ENCODE results near the gene IFNGR1.

The IFNGR1 gene

DNA sequence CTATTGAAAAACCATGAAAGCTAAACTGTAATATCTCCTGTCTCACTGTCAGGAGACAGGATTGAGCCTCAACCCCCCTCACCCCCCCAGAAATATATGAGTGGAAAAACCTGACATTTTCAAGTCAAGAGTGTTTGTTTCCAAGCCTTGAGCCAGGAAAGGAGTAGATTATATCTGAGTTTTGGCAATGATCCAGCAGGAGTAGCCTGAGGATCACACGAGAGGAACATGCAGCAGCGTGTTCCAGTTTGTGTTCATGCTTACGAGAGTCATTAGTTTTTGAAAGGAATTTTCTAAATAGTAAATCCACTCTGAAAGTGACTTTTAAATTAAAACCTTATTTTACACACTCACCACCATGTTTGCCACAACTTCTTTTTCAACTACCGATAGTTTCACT lies 61.6 kb downstream of the IFNGR1 start:
- TF ChIP-seq, protein P1, sequence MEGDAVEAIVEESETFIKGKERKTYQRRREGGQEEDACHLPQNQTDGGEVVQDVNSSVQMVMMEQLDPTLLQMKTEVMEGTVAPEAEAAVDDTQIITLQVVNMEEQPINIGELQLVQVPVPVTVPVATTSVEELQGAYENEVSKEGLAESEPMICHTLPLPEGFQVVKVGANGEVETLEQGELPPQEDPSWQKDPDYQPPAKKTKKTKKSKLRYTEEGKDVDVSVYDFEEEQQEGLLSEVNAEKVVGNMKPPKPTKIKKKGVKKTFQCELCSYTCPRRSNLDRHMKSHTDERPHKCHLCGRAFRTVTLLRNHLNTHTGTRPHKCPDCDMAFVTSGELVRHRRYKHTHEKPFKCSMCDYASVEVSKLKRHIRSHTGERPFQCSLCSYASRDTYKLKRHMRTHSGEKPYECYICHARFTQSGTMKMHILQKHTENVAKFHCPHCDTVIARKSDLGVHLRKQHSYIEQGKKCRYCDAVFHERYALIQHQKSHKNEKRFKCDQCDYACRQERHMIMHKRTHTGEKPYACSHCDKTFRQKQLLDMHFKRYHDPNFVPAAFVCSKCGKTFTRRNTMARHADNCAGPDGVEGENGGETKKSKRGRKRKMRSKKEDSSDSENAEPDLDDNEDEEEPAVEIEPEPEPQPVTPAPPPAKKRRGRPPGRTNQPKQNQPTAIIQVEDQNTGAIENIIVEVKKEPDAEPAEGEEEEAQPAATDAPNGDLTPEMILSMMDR (IDR thresholded peaks at IDR 0.05; ENCODE audit: low read length), result no peak
- no peak for TF ChIP-seq EZH2phosphoT487 (IDR thresholded peaks at IDR 0.05; ENCODE audit: low read length)
- no peak for TF ChIP-seq EZH2 (optimal IDR thresholded peaks at IDR 0.05; ENCODE audit: low read depth, low read length)
- Histone ChIP-seq H3K36me3 (replicated peaks; ENCODE audit: insufficient read depth, low read length) (no peaks in the 10 kb centered on the region), H3K9me2 (replicated peaks; ENCODE audit: insufficient read depth, low read length) (no peaks in the 10 kb centered on the region)

DNA sequence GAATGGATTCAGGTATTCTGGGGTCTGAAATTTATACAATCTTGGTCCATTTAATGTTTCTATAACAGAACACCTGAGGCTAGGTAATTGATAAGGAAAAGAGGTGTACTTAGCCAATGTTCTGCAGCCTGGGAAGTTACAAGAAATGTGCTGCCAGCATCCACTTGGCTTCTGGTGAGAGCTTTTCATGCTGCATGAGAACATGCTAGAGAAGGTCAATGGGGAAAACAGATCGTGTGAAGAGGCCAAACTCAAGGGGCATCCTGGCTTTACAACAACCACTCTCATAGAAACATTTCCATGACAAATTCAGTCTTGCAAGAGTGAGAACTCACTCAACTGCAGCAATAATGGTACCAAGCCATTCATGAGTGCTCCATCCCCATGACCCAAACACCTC lies 62.5 kb downstream of the IFNGR1 start:
- Histone ChIP-seq H3K27me3 (replicated peaks; ENCODE audit: insufficient read depth, low read length) (no peaks in the 10 kb centered on the region), H3K9me3 (replicated peaks; ENCODE audit: insufficient read depth, low read length) (no peaks in the 10 kb centered on the region), H3K4me1 (ENCODE audit: low read length) (0 out of 2 replicates have a peak, but pooled peaks cover 8% of the 10 kb centered on the region), H3K9me2 (replicated peaks; ENCODE audit: insufficient read depth, low read length) (no peaks in the 10 kb centered on the region), H3K27ac (ENCODE audit: low read length) (no peak overlapping the region), H3F3A (ENCODE audit: insufficient read depth, low read length) (no peaks in the 10 kb centered on the region), H4K20me1 (ENCODE audit: insufficient read depth, low read length) (no peaks in the 10 kb centered on the region), H2AFZ (ENCODE audit: low read length) (no peak overlapping the region), H3K36me3 (replicated peaks; ENCODE audit: insufficient read depth, low read length) (no peaks in the 10 kb centered on the region), H3K9ac (ENCODE audit: low read length) (no peak overlapping the region), H3K4me2 (ENCODE audit: low read depth, low read length) (no peak overlapping the region), H3K4me3 (ENCODE audit: low read length) (no peak overlapping the region), H3K79me2 (ENCODE audit: low read length) (no peaks in the 10 kb centered on the region)
- no peak for TF ChIP-seq EZH2phosphoT487 (IDR thresholded peaks at IDR 0.05; ENCODE audit: low read length)
- TF ChIP-seq EZH2 (optimal IDR thresholded peaks at IDR 0.05; ENCODE audit: low read depth, low read length), result no peak
- TF ChIP-seq, protein P1 (IDR thresholded peaks at IDR 0.05; ENCODE audit: low read length), result no peak
- no peak for DNase-seq

More for the DNA sequence above, 61.6 kb downstream of the IFNGR1 start:
- Histone ChIP-seq H3K9ac (ENCODE audit: low read length) (no peak overlapping the region), H3K9me3 (replicated peaks; ENCODE audit: insufficient read depth, low read length) (no peaks in the 10 kb centered on the region), H3K27ac (ENCODE audit: low read length) (no peak overlapping the region), H3K4me3 (ENCODE audit: low read length) (no peak overlapping the region), H3F3A (ENCODE audit: insufficient read depth, low read length) (no peaks in the 10 kb centered on the region), H4K20me1 (ENCODE audit: insufficient read depth, low read length) (no peaks in the 10 kb centered on the region), H2AFZ (ENCODE audit: low read length) (no peak overlapping the region), H3K27me3 (replicated peaks; ENCODE audit: insufficient read depth, low read length) (no peaks in the 10 kb centered on the region), H3K4me2 (ENCODE audit: low read depth, low read length) (no peak overlapping the region), H3K79me2 (ENCODE audit: low read length) (no peaks in the 10 kb centered on the region), H3K4me1 (ENCODE audit: low read length) (0 out of 2 replicates have a peak, but pooled peaks cover 8% of the 10 kb centered on the region)
- DNase-seq, result no peak

DNA sequence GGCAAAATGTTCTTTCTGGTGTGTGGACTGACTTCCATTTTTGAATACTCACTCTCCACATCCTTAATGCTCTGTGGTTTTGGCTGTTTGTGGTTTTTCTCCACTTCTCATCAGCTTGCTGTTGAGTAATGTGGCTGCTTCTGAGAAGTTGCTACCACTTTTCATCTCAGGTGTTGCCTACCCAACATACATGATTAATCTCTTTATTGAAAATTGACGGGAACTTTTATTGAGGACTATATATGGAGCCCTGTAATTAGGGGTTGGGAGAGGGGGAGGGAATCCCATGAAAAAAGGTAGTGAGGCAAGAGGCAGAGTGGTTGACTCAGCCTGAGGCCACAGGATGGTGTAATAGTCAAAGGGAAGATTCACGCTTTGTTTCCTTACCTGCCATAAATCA lies 63.4 kb downstream of the IFNGR1 start:
- 0 out of 2 replicates have a peak, but pooled peaks cover 8% of the 10 kb centered on the region for H3K4me1 ChIP-seq (ENCODE audit: low read length)
- TF ChIP-seq, protein P1 (IDR thresholded peaks at IDR 0.05; ENCODE audit: low read length), result no peak
- TF ChIP-seq EZH2 (optimal IDR thresholded peaks at IDR 0.05; ENCODE audit: low read depth, low read length), result no peak
- TF ChIP-seq EZH2phosphoT487 (IDR thresholded peaks at IDR 0.05; ENCODE audit: low read length), result no peak

More for the DNA sequence above, 63.4 kb downstream of the IFNGR1 start:
- DNase-seq, result peak; percentile 56
- no peaks in the 10 kb centered on the region for H3K9me2 ChIP-seq (replicated peaks; ENCODE audit: insufficient read depth, low read length)
- H3F3A ChIP-seq (ENCODE audit: insufficient read depth, low read length), result no peaks in the 10 kb centered on the region
- H3K27ac ChIP-seq (ENCODE audit: low read length), result no peak overlapping the region
- H4K20me1 ChIP-seq (ENCODE audit: insufficient read depth, low read length), result no peaks in the 10 kb centered on the region
- H3K27me3 ChIP-seq (replicated peaks; ENCODE audit: insufficient read depth, low read length), result no peaks in the 10 kb centered on the region
- H3K36me3 ChIP-seq (replicated peaks; ENCODE audit: insufficient read depth, low read length), result no peaks in the 10 kb centered on the region
- no peaks in the 10 kb centered on the region for H3K79me2 ChIP-seq (ENCODE audit: low read length)
- no peak overlapping the region for H3K4me2 ChIP-seq (ENCODE audit: low read depth, low read length)
- no peak overlapping the region for H3K9ac ChIP-seq (ENCODE audit: low read length)
- H2AFZ ChIP-seq (ENCODE audit: low read length), result no peak overlapping the region
- no peak overlapping the region for H3K4me3 ChIP-seq (ENCODE audit: low read length)
- no peaks in the 10 kb centered on the region for H3K9me3 ChIP-seq (replicated peaks; ENCODE audit: insufficient read depth, low read length)
